Measurements from ENCODE around the gene UNC13D.

The UNC13D gene

DNA sequence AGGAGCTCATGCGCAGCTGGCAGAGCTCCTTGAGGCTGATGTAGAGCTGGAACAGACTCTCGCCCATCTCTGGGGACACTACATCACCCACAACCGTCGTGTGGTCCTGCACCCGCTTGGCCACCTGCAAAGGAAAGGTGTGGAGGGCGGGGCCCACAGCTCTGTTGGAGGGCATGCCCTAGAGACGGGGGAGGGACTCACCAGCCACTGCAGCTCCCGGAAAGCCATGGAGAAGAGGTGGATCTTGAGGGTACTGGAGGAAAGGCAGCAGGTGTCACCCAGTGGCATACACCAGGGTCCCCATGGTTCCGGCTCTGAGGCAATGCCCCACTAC is 8.6 kb downstream of the UNC13D start:
- DNase-seq (ENCODE audit: low spot score) (no peak), FAIRE-seq (no peak)

DNA sequence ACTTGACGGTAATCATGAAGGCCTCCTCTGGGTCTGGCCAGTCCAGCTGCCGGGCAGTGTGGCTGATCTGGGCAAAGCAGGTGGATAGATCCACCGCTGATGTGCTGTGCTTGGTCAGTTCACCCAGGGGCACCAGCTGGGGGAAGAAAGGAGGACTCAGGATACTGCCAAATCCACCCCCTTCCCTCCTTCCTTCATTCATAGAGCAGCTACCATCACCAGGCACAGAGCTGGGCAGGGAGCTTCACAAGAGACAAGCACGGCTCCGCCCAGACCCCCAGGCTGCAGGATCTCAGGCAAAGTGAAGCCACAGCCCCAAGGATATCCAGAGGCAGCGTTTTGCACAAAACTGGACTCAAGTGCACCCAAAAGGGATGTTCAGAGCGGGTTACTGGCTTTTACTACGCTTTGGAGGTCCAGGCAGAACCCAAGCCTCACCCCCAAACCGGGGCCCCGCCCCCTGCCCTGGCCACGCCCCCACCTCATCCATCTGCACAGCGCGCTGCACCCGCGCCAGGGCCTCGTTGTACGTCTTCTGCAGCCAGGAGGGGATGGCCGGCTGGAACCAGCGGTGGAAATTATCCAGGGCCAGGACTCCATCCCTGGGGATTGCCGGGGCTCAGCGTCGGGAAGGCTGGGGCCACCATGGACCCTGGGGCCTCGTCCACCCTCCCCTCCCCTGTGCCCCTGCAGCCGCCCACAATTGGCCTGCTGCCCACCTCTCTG is 9.1 kb downstream of the UNC13D start:
- DNase-seq (ENCODE audit: low spot score), result no peak
- FAIRE-seq, result no peak

DNA sequence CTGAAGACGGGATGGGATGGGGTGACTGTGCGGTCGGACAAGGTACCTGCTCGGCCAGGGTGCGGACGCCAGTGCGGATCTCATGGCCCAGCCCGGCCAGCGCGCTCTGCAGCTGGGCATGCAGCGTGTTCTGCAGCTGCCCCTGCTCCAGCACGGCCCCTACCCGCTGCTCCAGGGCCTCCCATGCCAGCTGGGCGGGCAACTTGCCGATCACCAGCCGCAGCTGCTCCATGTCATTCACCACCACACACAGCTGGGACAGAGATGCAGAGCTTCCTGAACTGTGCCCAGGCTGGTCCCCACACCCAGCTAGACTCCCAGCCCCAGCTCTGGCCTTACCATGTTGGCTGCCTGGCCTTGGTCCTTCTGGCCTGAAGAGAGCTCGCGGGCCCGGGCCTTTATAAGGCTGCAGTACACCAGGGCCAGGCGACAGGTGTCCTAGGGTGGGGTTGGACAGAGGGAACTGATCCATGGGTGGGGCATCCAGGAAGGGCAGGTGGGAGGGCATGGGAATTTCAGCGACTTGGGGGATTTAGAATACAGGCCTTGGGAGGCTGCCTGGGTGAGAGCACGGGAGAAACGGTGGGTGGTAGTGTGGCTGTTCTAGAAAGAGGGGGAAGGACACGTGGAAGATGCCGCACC is 9.8 kb downstream of the UNC13D start:
- no peak for DNase-seq (ENCODE audit: low spot score)
- no peak for FAIRE-seq

DNA sequence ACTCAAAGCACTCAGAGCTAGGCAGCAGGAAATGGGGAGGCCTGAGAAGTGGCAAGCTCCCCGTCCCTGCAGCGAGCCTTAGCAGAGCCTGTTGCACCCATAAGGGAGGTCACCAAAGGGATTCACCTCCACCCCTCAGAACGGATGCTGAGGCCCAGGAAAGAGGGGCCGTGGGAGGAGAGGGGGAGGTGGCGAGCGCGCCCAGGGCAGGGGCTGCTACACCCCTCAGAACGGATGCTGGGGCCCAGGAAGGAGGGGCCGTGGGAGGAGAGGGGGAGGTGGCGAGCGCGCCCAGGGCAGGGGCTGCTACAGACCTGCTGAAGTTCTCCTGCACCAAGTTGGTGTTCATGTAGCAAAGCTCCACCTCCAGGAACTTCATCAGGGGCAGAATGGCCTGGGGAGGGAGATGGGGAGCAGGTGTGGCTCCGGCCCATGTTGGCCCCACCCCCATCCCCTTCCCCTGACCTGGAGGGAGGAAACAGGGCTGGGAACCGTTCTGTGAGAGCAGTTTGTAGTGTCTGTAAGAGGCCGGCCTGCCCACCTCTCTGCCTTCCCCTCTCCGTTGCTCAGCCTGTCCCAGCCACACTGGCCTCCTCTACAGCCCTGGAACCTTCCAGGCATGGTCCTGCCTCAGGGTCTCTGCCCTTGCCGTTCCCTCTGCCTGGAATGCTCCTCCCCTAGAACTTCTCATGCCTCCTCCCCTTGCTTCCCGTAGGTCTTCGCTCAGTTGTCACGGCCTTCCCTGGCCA is 11.4 kb downstream of the UNC13D start:
- DNase-seq (ENCODE audit: low spot score) (no peak), FAIRE-seq (no peak)

DNA sequence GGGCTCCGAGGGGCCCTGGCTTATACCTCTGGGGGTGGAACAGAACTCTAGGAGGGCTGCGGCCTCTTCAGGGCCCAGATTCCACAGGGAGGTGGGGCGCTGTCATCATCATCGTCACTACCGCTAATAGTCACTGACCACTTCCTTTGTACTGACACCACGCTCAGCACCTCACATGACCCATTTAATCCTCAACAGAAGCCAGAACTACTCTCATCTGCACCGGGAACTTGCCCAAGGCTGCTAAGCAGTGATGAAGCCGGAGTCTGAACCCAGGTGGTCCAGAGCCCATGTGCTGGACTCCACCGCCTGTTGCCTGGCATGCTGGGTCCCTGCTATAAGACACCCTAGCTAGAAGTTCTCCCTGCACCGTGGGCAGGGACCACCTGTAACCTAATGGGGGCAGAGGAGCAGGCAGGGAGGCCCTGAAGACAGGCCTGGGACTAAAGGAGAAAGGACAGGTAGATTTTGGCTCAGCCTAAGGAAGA is 12.0 kb downstream of the UNC13D start:
- DNase-seq (ENCODE audit: low spot score) (peak; percentile 69), FAIRE-seq (no peak)

DNA sequence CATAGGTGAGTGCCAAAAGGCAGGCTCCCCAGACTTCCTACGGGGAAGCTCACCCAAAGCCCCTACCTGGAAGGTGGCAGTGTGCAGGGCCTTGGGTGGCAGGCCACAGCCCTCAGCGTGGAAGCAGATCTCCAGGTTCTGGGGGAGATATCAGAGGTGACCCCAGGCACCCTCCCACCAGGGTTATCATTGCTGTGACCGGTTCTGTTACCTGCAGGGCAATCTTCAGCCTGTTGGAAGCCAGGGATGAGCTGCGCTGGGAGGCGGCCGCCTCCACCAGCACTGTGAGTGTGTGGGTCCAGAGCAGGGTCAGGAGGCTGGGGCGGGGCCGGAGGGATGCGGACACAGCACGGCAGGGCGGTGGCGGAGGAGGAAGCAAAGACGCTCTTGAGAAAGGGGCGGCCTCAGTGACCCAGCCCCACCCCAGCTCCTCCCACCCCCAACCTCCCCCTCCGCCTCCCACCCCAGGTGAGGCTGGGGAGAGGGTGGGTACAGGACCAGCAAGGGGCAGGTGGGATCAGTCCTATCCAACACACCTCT is 13.1 kb downstream of the UNC13D start:
- DNase-seq (ENCODE audit: low spot score) (no peak), FAIRE-seq (no peak)

DNA sequence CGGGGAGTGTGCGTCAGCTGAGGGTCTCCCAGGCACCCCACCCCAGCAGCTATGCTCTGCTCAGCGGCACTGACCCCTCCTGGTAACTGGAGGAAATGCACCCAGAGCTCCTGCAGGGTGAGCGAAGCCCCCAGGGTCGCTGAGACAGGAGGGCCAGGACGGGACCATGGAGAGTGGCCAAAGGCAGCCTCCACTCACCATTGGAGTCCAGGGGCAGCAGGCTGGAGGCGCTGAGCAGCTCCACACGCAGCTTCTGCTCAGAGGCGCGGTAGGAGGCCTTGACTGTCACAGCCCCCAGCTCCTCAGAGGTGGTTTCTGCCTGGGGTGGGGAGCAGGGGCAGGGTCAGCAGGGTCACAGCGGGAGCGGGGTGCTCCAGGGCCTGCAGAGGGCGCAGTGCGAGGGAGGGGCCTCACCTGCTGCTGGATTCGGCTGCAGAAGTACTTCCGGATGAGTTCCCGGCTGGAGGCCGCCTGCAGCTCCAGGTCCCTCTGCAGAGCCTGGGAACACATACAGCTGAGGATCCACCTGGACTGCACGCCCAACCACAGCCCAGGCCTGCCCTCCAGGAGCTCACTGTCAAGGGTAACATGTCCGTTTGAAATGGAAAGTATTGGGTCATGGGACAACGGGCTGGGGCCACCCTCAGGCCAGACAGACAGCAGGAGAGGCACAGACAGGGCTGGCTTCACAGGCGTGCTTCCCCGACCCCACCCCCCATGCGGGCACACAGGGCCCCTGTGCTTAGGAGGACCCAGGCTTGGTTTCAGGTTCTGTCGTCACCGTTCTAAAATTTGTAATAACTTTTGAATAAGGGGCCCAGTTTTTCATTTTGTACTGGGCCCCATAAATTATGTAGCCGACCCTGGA is 13.8 kb downstream of the UNC13D start:
- FAIRE-seq, result no peak
- no peak for DNase-seq (ENCODE audit: low spot score)

DNA sequence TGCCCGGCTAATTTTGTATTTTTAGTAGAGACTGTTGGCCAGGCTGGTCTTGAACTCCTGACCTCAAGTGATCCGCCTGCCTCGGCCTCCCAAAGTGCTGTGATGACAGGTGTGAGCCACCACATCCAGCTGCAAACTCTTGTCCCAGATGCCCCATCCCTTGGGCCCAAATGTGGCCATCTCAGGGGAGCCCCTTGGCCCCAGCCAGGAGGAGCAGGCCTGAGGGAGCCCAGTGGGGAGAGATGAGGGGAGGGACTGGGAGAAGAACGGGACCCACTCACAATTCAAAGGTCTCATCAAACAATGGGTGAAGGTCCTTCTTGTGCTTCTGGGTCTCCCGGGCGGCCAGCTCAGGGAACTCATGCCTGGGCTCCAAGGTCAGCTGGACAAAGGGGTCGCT is 14.5 kb downstream of the UNC13D start:
- DNase-seq (ENCODE audit: low spot score) (no peak), FAIRE-seq (no peak)

DNA sequence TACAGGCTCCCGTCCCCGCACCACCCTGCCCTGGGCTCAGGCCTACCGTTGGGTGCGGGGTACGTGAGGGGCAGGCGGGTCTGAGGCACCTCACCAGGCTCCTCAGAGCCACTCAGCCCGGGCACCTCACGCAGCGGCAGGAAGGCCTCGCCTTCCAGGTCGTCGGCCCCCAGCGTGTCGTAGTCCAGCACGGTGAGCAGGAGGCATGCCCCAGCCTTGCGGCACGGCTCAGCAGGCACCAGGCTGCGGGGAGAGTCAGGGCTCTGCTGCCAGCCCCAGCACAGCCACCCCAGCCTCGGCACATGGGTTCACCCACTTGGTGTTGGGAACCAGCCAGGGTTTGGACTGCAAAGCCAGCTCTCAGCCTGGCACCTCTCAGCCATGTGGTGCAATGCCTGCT is 15.5 kb downstream of the UNC13D start:
- no peak for DNase-seq (ENCODE audit: low spot score)
- FAIRE-seq, result no peak

DNA sequence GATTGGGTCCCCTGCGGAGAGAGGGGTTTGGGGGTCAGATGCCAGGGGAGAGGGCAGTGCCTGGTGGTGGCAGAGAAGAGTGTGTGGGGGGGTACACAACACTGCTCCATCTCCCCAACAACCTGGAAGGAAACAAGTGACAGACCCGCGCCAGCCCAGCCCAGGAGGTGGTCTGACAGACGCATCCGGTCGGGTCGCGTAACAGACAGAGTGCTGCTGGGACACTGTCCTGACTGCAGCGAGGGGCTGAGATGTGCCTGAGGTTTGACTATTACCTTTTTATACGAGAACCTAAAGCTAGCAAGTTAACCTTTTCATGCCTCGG is 16.2 kb downstream of the UNC13D start:
- FAIRE-seq, result no peak
- DNase-seq (ENCODE audit: low spot score), result no peak

DNA sequence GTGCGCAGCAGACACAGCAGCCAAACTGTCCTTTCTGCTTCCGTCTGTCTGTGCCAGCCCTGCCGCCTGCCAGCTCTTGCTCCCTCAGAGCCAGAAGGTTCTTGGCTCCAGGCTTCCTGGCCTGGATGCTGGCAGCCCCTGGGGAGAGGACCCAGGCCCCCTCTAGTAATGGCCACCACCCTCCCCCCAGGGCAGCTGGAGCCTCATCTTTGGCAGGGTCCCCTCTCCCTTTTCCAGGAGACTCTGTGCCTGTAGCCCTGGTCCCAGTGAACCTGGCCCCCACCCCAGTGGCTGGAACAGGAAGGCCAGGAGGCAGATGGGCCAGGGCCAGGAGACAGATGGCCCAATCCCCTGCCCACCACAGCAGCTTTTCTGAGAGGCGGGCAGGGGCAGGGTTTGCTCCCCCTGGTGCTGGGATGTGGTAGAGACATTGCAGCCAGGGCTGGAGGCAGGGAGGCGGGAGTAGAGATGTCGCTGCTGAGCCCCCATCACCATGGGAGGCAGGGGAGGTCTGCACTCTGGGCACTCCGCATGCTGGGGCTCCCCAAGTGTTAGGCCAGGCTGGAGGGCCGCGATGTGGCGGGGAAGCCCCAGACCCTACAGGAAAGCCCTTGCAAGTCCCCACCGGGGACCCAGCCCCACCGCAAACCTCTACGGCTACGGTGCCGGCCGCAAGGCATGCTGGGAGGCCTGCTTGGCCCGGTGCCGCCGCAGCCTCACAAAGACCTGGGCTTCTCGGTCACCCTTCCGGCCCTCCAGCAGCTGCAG is 16.7 kb downstream of the UNC13D start:
- DNase-seq (ENCODE audit: low spot score) (no peak), FAIRE-seq (no peak)

DNA sequence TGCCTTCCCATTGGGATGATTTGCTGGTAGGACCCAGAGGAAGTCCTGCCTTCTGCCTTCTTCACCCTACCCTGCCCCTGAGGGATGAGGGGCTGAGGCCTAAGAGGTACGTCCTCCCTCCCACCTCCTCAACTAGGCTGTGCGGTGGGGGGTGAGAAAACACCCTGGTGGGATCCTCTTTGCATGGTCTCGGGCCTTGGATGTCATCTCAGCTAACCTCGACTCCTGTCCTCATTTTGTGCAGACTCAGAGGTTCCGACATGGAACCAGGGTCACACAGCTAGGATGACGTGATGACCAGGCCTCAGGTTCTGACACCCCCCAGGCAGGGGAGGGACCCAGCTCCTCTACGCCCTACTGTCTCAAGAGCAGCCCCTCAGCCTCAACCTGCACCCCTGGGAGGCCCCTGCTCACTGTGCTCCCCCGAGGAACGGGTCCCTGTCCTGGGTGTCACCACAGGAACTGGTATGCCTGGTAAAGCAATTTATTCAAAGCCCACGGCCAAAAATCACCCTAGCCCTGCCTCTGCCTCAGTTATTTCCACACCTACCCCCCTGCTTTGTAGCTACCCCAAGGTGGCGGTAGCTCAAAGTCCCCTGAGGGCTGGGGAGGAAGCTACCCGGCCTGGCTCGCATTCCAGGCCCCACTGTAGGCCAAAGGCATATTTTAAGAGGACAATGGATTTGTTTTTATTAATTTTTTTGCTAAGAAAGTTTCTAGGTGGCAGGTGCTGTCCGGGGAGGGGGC is 17.5 kb downstream of the UNC13D start:
- DNase-seq (ENCODE audit: low spot score) (no peak), FAIRE-seq (no peak)

DNA sequence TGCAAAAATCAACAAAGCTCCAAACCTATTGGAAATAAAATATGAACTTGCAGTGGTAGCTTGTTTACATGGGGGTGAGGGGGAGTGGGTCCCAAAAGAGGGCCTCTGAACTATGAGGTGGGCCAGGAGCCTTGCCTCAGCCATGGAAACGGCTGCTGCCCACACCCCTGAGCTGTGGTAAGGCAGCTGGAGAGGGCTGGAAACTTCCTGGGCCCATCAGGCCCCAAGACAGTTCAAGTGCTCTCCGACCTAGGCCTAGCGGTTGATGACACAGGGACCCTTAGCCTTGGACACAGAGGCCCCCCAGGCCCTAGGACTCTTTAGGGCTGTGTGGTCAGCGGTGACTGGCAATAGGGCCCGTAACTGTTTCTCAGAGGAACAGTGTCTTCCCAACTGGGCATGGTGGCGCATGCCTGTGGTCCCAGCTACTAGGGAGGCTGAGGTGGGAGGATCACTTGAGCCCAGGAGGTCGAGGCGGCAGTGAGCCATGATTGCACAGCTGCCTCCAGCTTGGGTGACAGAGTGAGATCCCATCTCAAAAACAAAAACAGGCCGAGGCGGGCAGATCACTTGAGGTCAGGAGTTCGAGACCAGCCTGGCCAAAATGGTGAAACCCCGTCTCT is 18.3 kb downstream of the UNC13D start:
- FAIRE-seq (no peak), DNase-seq (ENCODE audit: low spot score) (no peak)

DNA sequence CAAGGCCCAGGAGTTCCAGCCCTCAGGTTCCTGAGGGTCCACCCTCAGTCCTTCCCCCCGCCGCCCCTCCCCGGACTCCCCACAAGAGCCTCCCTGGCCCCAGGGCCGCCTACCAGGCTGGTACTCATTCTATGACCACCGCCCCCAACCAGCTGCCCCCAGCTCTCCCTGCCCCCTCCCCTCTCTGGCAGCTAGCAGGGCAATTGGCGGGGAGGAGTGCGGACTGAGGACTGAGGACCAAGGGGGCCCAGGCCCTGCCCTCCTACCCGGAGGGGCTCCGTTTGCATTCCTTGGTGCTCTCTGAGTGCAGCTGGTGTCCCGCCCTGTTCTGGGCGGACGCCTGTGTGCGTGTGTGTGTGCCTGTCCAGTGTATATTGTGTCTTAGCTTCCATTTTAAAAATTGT is 19.1 kb downstream of the UNC13D start:
- no peak for FAIRE-seq
- no peak for DNase-seq (ENCODE audit: low spot score)

DNA sequence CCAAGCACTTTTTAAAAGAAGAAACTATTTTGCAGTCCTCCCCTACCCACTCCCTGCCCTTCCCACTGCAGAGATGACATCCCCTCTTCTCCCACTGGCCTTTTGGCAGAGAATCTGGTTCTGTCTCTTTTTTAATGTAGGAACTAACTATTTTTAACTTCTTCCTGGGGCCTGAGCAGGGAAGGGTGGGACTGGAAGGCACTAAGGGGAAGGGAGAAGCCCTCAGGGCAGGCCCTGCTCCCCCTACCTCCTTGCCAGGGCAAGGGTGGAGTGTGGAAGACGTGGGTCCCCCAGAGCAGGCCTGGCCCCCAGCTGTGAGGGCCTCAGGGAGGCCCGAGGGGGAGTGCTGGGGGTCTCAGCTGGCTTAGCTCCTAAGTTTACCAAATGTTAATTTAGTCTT is 19.5 kb downstream of the UNC13D start:
- FAIRE-seq (no peak), DNase-seq (ENCODE audit: low spot score) (no peak)

DNA sequence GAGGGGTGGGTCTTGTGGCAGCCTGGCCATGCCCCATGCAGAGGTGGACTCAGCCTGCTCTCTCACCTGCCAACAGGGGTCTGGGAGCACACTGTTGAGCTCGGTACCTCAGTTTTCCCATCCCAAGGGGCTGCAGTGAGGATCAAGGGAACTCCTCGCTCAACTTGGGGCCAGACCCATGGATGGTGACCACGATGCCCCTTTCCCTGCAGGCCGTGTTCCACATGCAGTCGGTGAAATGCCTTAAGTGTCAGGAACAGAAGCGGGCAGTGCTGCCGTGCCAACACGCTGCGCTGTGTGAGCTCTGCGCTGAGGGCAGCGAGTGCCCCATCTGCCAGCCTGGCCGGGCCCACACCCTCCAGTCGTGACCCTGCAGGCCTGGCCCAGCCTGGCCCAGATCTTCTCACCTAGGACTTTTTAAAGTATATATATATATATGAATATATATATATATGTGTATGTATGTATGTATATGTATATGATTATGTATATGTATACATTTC is 20.1 kb downstream of the UNC13D start:
- FAIRE-seq, result no peak

DNA sequence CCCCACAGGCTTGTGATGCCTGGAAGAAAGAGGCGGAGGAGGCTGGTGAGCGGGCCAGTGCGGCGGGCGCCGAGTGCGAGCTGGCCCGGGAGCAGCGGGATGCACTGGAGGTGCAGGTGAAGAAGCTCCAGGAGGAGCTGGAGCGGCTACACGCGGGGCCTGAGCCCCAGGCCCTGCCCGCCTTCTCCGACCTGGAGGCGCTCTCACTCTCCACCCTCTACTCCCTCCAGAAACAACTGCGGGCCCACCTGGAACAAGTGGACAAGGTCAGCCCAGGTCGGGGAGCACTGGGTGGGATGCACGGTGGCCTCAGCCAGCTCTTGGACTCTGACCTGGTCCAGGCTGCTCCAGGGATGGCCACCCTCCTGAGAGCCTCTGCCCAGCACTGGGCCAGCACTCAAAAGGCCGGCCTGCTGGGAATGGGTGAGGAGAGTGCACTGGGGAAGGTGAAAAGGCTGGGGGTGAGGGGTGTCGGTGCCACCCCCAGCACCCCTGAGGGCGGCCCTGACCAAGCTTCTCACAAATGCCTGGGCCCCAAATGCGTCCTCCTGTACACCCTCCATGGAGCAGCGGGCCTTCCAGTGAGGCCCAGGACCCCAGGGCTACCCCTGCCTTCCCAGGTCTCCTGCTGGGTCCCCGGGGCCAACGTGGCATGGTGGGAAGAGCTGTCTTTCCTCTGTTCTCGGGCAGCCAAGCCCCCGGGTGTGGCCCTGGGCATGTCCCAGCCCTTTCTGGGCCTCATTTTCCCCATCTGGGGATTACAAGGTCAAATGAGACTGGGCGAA is 20.8 kb downstream of the UNC13D start:
- FAIRE-seq (no peak), DNase-seq (ENCODE audit: low spot score) (no peak)

More for the DNA sequence above, 20.1 kb downstream of the UNC13D start:
- no peak for DNase-seq (ENCODE audit: low spot score)

DNA sequence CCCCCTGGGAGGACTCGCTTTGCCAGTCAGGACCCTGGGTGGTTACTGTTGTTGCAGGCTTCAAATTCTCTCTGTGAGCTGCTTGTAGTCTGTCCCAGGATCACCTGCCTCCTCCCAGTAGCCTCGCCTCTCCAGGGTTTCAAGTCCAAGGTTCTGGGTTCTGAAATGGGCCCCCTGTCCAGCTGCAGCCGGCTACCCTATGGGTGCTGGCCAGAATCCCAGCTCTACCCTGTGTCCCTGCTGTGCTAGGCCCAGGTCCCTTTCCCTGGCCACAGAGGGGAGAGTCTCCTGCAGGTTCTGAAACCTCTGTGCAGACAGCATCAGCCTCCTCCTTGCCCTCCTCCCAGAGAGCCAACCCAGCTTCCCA is 21.4 kb downstream of the UNC13D start:
- DNase-seq (ENCODE audit: low spot score) (no peak), FAIRE-seq (no peak)

Data from RCC 7860 (cell line).